Right cardiac atrium (tissue), 5 donors: ENCODE data around the gene LSM12. TPM values are rescaled to one million over a fixed set of nuclear protein-coding genes. Genes with fewer than 3 reads are reported as not detected.

Experiments
- ATAC-seq, 2 donors: fragments of 200-7000 bp; cut with Tn5 transposase; one replicate each; pipeline versions ENCODE4 v1.8.0 to v1.9.1; 2020; ENCODE audit warnings: moderate library complexity in 2 of 2, mild to moderate bottlenecking in 1 of 2
- DNase-seq, 3 donors: peaks; one replicate each; pipeline ENCODE4 v3.0.0-alpha.2; 2020
- H3K27ac ChIP-seq: one replicate; pipeline ENCODE4 v1.5.1; 2013; ENCODE audit warnings: mild to moderate bottlenecking, low read length, control low read depth, moderate library complexity
- H3K27me3 ChIP-seq: one replicate; pipeline ENCODE4 v1.6.1; 2013; ENCODE audit not compliant: control insufficient read depth, insufficient read depth
- H3K4me1 ChIP-seq: one replicate; pipeline ENCODE4 v1.6.1; 2013; ENCODE audit warnings: low read length; ENCODE audit not compliant: control insufficient read depth, insufficient read depth
- H3K4me3 ChIP-seq: one replicate; pipeline ENCODE4 v1.5.1; 2013; ENCODE audit warnings: low read length, control low read depth
- H3K9me3 ChIP-seq: one replicate; pipeline ENCODE4 v1.6.1; 2013; ENCODE audit warnings: low read length; ENCODE audit not compliant: control insufficient read depth
- WGBS: extraction: QIAGEN DNeasy Blood & Tissue Kit; methylation state at CpG from one replicate; pipeline ENCODE4 v1.1.7; 2013; 5-methylcytosine and 5-hydroxymethylcytosine counted together
- intact Hi-C, 4 donors: fragments of 100-400 bp; cut with DNase I; formaldehyde crosslinking; loops; one replicate each; pipeline versions ENCODE4 v1.11.0 to v1.14.0; 2022 to 2023
- polyA plus RNA-seq: library from polyadenylated mRNA; stranded (reverse); fragments of 200-250 nt; gene quantifications from one replicate; pipeline ENCODE4 v1.2.3, GENCODE V29; 2013
- total RNA-seq, 4 donors: library from RNA; stranded (reverse); fragmentation: NEBNext Ultra II Directional; extraction: Animal tissue kit (Norgen Biotek cat#: 25700); gene quantifications; one replicate each; pipeline ENCODE4 v1.2.1, GENCODE V29; 2021
- donor health status: healthy with polysubstance abuse.
- donor health status: DM: no; HTN: yes; CAD: no.
- donor health status: DM: no; HTN: no; CAD: no.
- donor health status: DM: no; HTN: yes; CAD: no; lungs with severe emphysema.
- donor health status: DM: yes; HTN: yes; CAD: no.

LSM12 gene
- total and polyA plus RNA-seq, 5 donors: 35.0 to 54.9 (median 48.5) TPM

DNA sequence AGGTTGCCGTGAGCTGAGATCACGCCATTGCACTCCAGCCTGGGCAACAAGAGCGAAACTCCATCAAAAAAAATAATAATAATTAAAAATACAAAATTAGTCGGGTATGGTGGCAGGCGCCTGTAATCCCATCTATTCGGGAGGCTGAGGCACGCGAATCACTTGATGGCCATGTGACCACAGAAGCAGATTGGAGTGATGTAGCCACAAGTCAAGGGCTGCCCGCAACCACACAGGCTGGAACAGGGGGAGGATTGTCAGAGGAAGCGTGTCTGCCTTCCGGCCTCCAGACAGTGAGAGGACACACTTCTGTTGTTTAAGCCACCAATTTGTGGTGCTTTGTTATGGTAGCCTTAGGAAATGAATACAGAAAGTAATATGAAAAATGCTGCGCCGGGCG, 73.8 kb downstream of the LSM12 start:
- Histone ChIP-seq H3K4me3 (no peak overlapping the region), H3K9me3 (no peaks in the 10 kb centered on the region), H3K4me1 (no peaks in the 10 kb centered on the region), H3K27me3 (no peaks in the 10 kb centered on the region), H3K27ac (no peak overlapping the region)
- intact Hi-C loops: loop anchor here in 2 of 4 donors (5.0 kb wide), 1 partner anchor 50 kb away; the partner anchor contains the start of gene PPY (in 2 of the 2)
- 95% methylated on average over 14 of the region's 14 CpGs for WGBS
- ATAC-seq (no peak), DNase-seq (no peak)

DNA sequence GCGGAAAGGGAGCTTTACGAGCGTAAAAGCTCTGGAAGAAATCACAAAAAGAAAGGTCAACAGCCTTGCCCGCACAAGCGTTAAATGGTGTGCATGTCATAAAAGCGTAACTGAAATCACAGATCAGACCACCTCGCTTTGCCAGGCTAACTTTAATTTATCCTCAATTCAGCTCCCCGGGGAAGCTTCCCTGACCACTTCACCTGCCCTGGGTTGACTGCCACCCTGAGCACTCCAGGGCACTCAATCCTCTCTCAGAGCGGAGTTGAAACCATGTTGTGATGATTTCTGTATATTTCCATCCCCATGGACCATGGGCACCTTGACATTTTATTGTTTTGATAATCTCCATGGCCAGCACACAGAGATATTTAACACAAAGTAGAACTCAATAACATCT, 78.2 kb downstream of the LSM12 start:
- ATAC-seq (no peak), DNase-seq (no peak)
- Histone ChIP-seq H3K27me3 (no peaks in the 10 kb centered on the region), H3K27ac (no peak overlapping the region), H3K4me3 (no peak overlapping the region), H3K4me1 (peaks cover 3% of the 10 kb centered on the region), H3K9me3 (no peaks in the 10 kb centered on the region)
- intact Hi-C loops: no loop called here
- 87% methylated on average over 9 of the region's 9 CpGs for WGBS

- intact Hi-C loops: no loop called here
- DNase-seq: no peak
- WGBS: 62% methylated on average over 12 of the region's 12 CpGs
- Histone ChIP-seq H3K27ac (peak overlapping the region; percentile 8), H3K4me3 (no peak overlapping the region), H3K4me1 (peaks cover 3% of the 10 kb centered on the region), H3K27me3 (no peaks in the 10 kb centered on the region), H3K9me3 (no peaks in the 10 kb centered on the region)
- ATAC-seq: peak in 1 of 2 donors; percentile 31
Observed at GRCh38 chr17:43987131-43988021, 79.1 kb downstream of the LSM12 start.

DNA sequence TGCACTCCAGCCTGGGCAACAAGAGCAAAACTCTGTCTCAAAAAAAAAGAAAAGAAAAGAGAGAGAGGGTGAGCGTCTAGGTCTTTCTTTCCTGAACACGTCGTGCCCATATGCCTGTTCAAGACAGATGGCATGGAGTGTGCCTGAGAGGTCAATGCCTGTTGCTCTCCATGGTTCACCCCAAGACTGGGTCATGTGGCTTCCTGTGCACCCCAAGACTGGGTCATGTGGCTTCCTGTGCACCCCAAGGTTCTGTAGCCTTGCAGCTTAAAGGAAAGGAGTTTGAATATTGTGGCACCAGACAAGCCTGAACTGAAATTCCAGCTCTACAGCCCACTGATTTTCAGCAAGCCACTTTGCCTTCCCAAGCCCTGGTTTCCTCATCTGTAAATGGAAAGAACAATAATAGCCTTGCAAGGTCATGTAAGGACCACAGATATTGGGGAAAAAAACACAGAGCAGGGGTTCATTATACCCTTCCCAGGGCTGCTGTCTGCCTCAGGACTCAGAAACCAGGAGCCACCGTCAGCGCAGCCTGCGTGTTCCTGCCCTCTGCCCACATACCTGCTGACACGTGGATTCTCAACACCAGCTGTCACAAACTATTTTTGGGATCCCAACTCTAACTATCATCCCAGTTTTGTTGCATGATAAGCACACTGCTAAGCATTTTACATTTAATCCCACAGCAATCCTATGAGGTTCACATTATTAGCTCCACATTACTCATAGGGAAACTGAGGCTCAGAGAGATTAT, 80.1 kb downstream of the LSM12 start:
- DNase-seq (no peak), ATAC-seq (no peak)
- Histone ChIP-seq H3K27me3 (no peaks in the 10 kb centered on the region), H3K4me1 (peaks cover 3% of the 10 kb centered on the region), H3K4me3 (no peak overlapping the region), H3K9me3 (no peaks in the 10 kb centered on the region), H3K27ac (peak overlapping the region; percentile 2)
- 70% methylated on average over 7 of the region's 7 CpGs for WGBS
- intact Hi-C loops: no loop called here

DNA sequence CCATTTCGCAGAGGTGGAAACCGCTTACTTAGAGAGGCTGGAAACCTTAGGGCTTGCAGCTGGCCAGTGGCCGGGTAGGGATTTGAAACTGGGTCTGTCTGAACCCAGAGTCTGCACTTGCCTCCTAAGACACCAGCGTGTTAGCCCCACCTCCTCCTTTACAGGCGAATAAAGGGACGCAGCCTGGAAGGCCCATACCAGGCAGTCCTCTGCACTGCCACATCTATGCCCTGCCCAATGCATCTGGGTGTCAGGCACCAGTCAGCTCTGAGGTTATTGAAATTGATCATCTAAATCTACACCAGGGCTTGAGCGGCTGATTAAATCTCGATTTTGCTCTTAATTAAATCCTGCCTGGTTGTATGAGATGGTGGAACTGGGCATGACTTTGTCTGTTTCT, 82.0 kb downstream of the LSM12 start:
- Histone ChIP-seq H3K27me3 (no peaks in the 10 kb centered on the region), H3K9me3 (no peaks in the 10 kb centered on the region), H3K4me1 (peaks cover 3% of the 10 kb centered on the region), H3K4me3 (no peak overlapping the region), H3K27ac (no peak overlapping the region)
- DNase-seq (no peak), ATAC-seq (peak in 1 of 2 donors; percentile 32)
- intact Hi-C loops: no loop called here
- WGBS: 82% methylated on average over 8 of the region's 8 CpGs

Other genes with a start within 250 kb of the LSM12 start
- 10 to 100 TPM; 42.1 to 77.4 (median 61.5) TPM for gene MPP3, start 233.5 kb downstream of the LSM12 start, total RNA-seq
- 46.1 TPM for gene MPP3, start 233.5 kb downstream of the LSM12 start, polyA plus RNA-seq
- 10 to 100 TPM in 3 of 4 donors, 1 to 10 TPM in 1; 3.8 to 29.2 (median 10.9) TPM for gene CD300LG, start 219.5 kb downstream of the LSM12 start, total RNA-seq
- gene CD300LG, start 219.5 kb downstream of the LSM12 start, polyA plus RNA-seq: 20.8 TPM
- gene MPP2, start 159.1 kb downstream of the LSM12 start, total RNA-seq: 10 to 100 TPM in 3 of 4 donors, 1 to 10 TPM in 1; 8.7 to 20.7 (median 15.9) TPM
- 8.8 TPM for gene MPP2, start 159.1 kb downstream of the LSM12 start, polyA plus RNA-seq
- gene PPY, start 124.2 kb downstream of the LSM12 start, total RNA-seq: not detected
- gene PPY, start 124.2 kb downstream of the LSM12 start, polyA plus RNA-seq: not detected
- not detected for gene PYY, start 112.7 kb downstream of the LSM12 start, total RNA-seq
- not detected for gene PYY, start 112.7 kb downstream of the LSM12 start, polyA plus RNA-seq
- gene NAGS, start 62.0 kb downstream of the LSM12 start, total RNA-seq: 1 to 10 TPM; 1.2 to 4.0 (median 2.3) TPM
- gene NAGS, start 62.0 kb downstream of the LSM12 start, polyA plus RNA-seq: 1.8 TPM
- 10 to 100 TPM; 13.7 to 21.1 (median 19.3) TPM for gene TMEM101, start 51.7 kb downstream of the LSM12 start, total RNA-seq
- gene TMEM101, start 51.7 kb downstream of the LSM12 start, polyA plus RNA-seq: 19.8 TPM
- gene G6PC3, start 4.1 kb upstream of the LSM12 start, total RNA-seq: 10 to 100 TPM; 31.9 to 46.9 (median 38.5) TPM
- 71.4 TPM for gene G6PC3, start 4.1 kb upstream of the LSM12 start, polyA plus RNA-seq
- 10 to 100 TPM; 47.9 to 89.2 (median 74.4) TPM for gene HDAC5, start 57.0 kb upstream of the LSM12 start, total RNA-seq
- gene HDAC5, start 57.0 kb upstream of the LSM12 start, polyA plus RNA-seq: 72.4 TPM
- 1 to 10 TPM in 1 of 4 donors, under 1 TPM in 3; 0.47 to 1.4 (median 0.76) TPM for gene HROB, start 75.3 kb upstream of the LSM12 start, total RNA-seq
- gene HROB, start 75.3 kb upstream of the LSM12 start, polyA plus RNA-seq: 0.38 TPM
- gene ASB16, start 104.0 kb upstream of the LSM12 start, total RNA-seq: 10 to 100 TPM in 2 of 4 donors, 1 to 10 TPM in 2; 5.3 to 11.3 (median 9.7) TPM
- 5.4 TPM for gene ASB16, start 104.0 kb upstream of the LSM12 start, polyA plus RNA-seq
- 10 to 100 TPM; 23.5 to 27.6 (median 26.6) TPM for gene TMUB2, start 120.3 kb upstream of the LSM12 start, total RNA-seq
- gene TMUB2, start 120.3 kb upstream of the LSM12 start, polyA plus RNA-seq: 26.3 TPM
- 10 to 100 TPM; 37.5 to 52.7 (median 41.2) TPM for gene ATXN7L3, start 133.2 kb upstream of the LSM12 start, total RNA-seq
- gene ATXN7L3, start 133.2 kb upstream of the LSM12 start, polyA plus RNA-seq: 31.0 TPM
- gene UBTF, start 153.0 kb upstream of the LSM12 start, total RNA-seq: 10 to 100 TPM; 36.7 to 63.4 (median 58.6) TPM
- 43.5 TPM for gene UBTF, start 153.0 kb upstream of the LSM12 start, polyA plus RNA-seq
- gene SLC4A1, start 201.5 kb upstream of the LSM12 start, total RNA-seq: under 1 TPM in 3 of 4 donors, not detected in 1; 0.31 to 0.72 (median 0.46) TPM
- gene SLC4A1, start 201.5 kb upstream of the LSM12 start, polyA plus RNA-seq: 0.16 TPM
- gene RUNDC3A, start 241.9 kb upstream of the LSM12 start, total RNA-seq: 1 to 10 TPM; 1.8 to 4.5 (median 2.3) TPM
- 1.6 TPM for gene RUNDC3A, start 241.9 kb upstream of the LSM12 start, polyA plus RNA-seq